HG02852 (cell line): ENCODE results near the gene RIMBP2.

Experiments used
- ATAC-seq: cut with Tn5 transposase; IDR thresholded peaks from one replicate; pipeline ENCODE4 v1.9.1; 2021; ENCODE audit warnings: mild to moderate bottlenecking, moderate library complexity; ENCODE audit not compliant: unreplicated experiment

The RIMBP2 gene

DNA sequence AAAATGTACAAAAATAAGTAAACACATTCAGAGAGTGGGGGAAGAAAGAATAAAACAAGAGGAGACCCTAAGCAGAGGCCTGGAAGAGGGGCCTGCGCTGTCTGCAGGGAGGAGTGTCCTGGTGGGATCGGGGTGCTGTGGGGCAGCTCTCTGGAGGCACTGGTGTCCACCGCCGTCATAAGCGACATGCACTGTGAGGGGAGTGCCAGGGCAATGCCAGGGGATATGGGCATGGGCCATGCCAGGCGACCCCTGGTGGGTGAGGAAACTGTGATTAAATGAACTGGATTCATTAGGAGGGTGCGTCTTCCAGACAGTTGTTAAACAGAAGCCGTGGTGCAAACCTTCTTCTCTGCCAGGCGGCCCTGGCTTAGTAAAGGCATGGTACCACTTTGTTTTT is 261.8 kb downstream of the RIMBP2 start:
- no peak for ATAC-seq

DNA sequence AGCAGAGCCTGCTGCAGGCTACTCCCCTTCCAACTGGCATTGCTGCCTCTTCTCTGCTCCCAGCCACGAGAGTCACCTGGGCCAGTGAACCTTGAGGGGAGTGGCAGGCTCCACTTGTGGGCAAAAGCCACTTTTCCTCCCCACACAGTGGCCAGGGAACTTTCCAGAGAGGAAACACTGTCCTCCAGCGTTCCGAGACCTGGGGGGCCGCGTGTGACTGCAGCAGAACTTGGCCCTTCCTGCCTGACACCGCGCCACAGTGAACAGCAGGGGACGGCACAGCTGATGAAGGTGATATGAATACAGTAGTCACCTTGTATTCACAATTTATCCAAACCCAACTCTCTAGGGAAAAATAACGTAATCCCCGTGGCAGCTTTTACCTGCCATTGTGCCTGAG is 263.6 kb downstream of the RIMBP2 start:
- ATAC-seq, result no peak

DNA sequence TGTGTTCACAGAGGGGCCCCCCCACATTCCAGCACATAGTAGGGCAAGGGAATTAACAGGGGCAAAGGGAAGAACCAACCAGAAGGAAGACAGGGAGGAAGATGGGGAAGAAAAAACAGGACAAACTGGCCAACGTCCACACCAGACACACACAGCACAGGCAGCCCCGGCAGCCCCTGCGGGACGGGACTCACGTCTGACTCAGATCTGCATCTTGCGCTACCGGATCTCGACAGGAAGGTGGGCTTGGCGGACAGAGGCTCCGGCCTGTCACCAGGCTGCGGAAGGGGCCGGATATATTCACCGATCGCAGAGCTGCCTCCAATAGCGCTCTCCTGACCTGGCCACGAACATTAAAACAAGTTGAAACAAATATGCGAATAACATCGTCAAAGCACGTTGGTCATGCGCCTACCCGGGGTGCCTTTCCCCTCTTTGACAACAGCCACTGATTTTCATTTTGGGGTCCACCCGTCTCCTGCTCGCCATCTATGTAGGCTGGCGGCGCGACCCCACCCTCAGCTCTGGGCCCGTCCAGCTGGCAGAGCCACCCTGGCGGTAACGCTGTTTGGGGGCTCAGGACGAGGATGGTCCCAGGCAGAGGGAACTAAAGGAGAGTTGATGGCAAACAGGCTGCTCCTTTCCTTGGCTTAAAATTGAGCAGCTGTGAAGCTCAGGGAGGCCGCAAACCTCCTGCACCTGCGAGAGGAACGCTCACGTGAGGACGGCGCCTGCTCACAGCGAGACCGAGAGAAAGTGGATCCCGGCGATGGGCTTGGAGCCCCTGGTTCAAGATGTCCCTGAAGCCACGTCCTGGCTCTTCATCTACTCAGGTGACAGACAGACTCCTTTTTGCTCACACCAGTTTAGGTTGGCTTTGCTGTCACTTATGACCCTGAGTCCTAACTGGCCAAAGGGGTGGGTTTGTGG is 264.8 kb downstream of the RIMBP2 start:
- ATAC-seq, result no peak

DNA sequence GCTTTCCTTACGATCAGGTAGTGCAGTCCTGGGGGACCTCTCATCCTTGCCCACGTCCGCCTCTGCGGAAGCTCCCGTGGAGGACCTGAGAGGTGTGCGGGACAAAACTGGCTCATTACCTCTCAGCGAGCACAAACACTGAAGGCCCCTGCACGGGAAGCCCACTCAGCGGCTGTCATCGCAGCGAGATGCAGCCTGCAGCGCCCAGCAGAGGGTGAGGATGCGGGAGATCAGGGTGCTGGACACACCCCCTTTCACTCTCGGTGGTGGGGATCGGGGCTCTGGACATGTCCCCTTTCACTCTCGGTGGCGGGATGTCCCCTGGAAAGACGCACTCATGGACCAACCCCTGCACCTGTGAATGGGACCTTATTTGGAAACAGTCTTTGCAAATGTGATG is 266.8 kb downstream of the RIMBP2 start:
- no peak for ATAC-seq

DNA sequence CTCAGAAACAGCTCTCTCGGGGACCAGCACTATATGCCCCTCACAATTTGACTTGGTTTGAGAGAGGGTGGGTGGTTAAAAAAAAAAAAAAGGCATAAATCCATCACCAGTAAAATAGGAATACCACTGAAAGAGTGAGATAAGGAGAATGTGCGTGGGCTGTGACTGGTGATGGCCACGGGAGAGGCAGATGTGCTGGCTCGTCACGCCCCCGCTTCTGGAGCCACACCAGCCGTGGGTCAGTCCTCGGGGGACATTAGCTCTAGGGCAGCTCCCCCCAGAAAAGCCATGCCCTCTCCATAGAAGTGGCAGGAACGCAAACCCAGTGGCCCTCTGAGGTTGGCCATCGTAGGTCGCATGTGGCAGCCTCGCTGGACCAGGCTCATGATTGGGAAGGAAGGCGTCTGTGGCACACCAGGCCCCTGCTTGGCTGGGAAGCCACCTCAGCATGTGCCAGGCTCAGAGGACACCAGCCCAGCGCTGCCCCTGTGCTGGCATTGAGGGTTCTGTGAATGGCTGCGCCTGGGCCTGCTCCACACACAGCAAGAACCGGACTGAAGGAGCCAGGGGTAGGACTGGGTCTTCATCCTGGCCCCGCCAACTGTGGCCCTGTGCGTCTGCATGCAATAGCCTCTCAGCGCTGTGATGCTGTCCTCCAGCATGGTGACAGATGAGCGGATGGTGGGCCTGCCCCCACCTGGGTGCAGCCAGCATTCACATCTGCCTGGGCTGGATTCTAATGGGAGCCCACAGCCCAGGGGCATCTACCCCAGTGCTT is 267.9 kb downstream of the RIMBP2 start:
- ATAC-seq, result no peak

DNA sequence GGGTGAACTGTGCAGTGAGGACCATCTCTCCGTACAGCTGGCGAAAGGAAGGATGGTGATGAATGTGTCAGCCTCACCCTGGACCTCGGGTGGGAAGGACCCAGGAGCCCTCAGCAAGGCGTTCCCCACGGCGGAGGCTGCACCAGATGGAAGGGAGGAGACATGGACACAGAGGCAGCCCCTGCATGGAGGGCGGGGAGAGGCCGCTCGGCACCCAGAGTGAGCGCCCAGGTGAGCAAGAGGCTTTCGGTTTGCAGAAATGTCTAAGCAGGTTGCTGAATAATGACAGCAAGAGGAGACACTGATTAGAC is 268.5 kb downstream of the RIMBP2 start:
- ATAC-seq, result no peak

DNA sequence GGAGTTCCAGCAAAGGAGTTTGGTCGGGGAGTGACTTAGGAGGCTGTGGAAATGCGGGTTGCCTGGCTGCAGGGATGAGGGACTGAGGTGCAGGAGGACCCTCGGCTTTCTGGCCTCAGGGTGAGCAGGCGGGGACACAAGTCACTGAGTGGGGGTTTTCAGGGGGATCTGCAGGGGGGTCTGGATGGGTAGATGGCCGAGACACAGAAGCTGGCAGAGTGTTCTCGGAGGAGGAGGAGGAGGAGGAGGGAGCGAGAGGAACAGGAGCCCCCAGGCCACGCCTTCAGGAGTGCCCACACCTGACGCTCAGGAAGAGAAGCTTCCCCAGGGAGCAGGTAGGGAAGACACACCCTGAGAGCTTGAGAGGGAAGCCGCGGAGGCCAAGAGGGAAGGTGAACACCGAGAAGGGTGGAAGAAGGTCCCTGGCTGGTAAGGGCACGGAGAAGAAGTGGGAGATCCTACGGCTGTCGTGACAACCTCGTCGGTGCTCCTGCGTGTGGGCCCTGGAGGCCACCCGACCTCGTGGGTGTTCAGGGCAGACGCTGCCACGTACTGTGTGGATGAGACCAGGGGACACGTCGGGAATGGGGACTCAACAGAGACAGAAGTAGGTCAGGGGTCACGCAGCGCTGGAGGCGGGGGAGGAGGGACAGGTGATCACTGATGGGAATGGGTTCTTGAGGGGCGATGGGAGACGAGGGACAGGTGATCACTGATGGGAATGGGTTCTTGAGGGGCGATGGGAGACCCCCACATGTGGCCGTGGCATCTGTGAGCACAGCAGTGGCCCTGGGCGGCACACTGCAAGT is 269.0 kb downstream of the RIMBP2 start:
- ATAC-seq, result no peak

DNA sequence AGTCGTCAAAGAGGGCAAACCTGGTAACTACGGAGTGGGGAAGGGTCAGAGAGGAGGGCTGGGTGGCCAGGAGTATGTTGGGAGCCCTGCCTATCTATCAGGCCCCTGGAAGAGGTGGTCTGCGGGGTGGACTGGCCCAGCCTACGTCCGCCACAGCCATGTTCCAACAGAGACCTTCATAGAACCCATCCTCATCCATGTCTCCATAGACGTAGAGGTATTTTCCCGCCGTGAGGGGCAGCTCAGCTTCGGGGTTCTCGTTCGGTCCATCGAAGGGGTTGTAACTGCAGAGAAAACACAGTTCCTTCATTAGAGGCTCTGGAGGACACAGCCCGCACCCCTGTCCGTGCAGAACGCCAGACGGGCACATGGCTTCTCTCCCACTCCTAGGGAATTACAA is 271.1 kb downstream of the RIMBP2 start:
- ATAC-seq, result no peak

DNA sequence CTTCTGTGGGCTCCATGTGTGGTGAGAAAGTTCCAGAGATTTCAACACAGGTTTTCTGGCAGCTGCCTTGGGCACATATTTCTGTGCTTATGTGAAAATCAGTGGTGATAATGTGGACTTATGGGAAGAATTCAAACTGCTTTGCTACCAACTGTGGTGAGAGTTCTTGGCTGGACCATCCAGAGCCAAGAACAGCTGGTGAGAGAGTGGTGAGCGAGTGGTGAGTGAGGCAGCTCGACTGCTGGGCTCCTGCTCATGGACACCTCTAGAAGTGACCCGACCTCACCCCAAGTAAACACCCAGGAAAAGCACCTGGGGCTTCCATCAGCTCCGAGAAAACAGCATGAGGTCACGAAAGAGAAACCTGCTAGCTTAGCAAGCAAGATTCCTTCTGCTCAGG is 272.0 kb downstream of the RIMBP2 start:
- ATAC-seq, result no peak

DNA sequence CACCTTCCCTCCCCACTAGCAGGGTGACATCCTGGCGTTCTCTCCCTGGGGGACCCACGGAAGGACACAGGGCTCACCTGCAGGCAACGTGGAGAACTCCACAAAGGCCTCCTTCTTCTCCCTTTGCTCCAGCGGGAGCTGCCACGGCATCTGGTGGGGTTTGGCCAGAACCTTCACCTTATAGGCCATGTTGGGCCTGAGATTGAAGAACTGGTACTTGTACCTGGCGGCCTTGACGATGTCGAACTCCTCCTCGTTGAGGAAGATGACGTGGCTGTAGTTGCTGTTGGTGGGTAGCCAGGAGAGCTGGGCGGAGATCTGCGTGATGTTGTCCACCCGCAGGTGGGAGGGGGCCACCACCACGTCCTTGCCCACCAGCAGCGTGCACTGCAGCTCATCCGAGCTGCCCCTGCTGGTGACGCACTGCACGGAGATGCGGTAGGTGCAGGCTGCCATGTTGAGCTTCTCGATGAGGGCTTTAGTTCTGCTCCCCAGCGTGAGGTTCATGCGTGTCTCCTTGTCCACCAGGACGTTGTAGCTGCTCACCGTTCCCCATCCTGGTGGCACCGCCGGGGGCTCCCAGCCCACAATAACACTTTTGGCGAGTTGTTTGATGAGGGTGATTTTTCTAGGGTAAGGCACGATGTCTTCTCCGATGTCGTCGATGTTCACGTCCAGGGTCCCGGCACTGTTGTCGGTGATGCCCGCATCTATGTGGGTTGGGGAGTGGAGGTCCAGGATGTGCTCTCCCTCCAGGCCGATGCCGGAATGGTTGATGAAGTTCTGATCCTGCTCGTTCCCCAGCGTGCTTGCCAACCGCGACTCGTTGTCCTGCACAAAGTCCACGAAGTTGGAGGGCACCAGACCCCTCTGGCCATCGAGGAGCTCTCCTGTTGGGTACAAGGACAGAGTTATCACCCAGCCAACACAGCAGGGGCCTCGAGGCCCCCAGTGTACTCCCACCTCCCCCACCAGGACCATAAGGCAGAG is 274.0 kb downstream of the RIMBP2 start:
- no peak for ATAC-seq

DNA sequence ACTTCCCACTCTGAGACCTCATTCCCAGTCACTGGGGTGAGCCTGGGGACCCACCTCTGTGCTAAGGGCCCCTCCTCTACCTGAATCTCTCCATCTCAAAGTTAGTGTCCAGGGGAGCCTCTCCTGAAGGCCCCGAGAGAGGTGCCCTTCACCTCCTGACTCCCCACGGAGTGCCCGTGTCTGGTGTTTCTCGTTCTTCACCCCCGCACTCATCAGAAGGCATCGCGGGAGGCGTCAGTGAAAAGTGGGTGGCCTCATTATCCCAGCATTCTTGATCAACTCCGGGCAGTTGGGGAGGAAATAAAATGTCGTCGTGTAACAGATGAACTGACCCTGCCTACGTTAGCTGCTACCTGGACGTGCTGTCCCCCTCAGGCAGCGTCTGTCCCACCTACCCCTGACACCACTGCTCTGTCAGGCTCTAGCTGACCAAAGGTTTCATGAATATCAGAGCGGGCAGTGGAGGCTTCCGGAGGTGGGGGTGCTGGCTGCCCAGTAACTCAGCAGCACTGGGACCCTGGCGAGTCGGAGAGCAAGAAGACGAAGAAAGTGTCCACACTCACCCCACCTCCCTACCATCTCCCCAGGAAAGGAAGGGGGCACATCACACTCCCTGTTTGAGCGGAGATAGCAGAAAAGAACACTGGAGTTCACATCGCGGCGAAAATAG is 275.6 kb downstream of the RIMBP2 start:
- ATAC-seq, result no peak

DNA sequence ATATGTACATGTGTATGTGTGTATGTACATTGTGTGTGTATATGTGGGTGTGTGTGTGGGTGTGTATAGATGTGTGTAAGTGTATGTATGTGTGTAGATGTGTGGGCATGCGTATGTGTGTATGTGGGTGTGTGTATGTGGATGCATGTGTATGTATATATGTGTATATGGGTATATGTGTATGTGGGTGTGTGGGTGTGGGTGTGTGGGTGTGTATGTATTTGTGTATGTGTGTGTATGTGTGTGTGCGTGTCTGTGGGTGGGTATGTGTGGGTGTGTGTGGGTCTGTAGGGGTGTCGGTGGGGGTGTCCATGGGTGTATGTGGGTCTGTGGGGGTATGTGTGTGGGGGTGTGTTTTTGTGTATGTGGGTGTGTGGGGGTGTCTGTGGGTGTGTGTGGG is 276.8 kb downstream of the RIMBP2 start:
- ATAC-seq, result no peak

DNA sequence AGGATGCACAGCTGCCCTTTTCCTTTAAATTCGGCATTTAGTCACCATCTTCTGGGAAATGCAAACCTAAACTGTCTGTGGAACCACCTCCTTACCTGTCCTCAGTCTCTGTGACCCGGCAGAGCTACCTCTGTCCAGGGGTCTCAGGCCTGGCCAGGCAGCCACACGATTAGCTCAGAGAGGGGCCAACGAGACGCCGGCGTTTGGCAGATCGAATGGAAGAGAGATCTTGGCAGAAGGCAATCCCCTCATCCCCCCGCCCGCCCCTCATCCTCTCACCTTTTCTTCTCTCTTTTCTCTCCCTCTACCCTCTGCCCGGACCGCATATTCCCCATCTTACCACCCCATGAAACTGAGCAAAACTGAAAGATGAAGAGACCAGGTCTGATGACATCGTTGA is 277.4 kb downstream of the RIMBP2 start:
- no peak for ATAC-seq

DNA sequence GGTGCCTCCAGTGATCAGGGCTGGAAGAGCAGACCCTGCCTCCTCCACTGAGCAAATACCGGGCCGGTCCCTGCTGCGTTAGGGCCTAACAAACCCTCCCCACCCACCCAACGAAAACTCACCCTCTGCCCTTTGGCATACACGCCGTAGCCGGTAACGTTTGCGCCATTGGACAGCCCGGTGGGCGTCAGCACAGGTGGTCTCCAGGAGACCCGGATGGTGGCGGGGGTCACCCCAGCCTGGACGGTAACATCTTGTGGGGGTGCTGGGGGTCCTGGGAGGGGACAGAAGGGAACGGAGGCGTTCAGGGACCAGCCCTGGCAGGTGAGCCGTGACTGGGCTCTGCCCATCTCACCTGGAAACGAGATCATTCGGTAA is 277.9 kb downstream of the RIMBP2 start:
- no peak for ATAC-seq

DNA sequence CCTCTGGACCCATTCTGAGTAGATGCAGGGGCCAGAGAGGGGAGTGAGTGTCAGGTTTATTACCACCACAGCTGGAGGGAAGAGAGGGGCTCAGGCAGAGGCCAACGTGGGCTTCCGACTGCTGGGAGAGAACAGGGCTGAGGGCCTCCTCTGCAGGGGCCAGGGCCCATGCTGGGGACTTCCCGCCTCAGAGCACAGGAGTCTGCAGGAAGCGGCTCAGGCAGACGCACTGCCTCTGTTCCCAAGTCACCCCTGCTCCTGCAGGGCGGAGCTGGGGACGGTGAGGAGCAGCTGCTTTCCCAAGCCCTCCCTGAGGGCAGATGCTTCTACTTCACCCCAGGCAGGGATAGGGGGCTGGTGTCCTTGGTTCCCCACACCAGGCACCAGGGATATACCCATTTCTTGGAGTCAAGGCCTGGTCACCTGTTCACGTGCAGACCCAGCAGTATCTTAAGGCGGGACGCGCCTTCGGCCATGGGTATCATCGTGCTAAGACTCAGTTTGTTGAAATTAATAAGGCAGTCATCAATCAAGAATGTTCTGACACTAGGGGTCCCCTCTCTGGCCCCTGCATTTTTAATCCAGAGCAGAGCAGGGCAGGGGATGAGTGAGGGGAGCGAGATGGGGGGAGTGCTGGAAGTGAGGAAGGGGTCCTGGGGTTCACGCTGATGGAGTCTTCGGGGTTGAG is 278.4 kb downstream of the RIMBP2 start:
- ATAC-seq, result no peak

DNA sequence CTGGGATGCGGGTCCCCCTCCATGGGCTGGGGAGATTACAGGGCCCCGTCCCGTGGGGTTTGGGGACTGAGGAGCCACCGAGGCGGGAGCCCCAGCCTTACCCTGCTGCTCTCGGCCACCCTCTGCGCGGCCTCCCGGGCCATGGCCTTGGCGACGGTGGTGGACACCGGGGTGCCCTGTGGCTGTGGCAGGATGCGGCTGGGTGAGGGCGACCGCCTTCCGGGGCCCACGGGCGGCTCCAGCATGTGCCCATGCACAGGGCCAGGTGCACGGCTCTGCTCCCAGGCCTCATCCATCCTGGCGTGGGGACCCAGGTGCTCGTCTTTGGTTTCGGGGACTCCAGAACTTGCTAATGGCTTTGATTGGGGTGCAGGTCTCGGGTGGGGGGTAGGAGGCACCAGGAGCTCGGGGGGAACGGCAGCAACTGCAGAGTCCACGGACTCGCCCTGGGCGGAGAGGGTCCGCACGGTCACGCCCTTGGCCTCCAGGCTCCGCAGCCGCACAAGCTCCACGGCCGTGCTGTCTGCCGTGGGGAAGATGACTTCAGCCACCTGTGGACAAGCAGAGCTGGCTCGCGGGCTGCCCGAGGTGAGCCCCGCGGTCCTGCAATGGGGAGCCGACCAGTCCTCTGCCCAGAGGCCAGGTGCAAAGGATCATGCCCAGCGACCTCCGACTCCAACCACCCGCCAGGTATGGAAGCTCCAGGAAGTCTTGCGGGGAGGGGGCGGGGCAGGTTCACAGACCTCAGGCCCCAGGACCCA is 279.2 kb downstream of the RIMBP2 start:
- ATAC-seq, result no peak

DNA sequence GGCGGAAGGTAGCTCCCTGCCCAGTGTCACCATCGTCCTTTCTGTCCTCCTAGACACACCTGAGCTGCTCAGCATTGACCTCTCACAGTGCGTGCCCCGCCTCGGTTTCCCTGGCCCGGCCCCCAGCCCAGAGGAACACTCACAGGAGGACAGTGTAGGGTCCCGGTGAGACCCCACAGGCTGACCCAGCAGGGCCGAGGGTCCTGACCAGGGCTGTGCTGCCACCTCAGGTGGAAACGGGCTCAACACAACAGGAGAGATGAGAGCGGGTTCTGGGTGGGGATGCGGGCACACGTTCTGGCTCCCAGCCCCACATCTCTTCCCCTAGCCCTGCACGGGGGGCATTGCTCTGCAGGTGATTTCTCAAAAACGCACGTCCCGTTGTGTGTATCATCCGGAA is 280.3 kb downstream of the RIMBP2 start:
- no peak for ATAC-seq

DNA sequence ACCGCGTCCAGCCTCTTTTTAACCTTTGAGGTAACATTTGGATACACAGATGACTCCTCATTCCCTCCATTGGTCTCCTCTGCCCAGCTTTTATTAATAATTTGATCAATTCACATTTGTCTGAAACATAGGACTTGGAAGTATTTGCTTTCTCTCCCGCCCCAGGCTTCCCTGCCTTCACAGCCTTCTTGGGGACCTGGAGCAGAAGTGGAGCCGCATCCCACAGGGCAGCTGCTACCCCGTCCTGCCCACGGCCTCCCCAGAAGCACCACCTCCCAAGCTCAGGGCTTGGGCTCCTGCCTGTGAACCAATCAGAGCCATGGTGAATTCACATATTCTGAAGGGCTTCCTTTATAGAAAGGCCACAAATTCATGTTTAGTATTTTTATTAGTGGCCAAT is 280.8 kb downstream of the RIMBP2 start:
- no peak for ATAC-seq

DNA sequence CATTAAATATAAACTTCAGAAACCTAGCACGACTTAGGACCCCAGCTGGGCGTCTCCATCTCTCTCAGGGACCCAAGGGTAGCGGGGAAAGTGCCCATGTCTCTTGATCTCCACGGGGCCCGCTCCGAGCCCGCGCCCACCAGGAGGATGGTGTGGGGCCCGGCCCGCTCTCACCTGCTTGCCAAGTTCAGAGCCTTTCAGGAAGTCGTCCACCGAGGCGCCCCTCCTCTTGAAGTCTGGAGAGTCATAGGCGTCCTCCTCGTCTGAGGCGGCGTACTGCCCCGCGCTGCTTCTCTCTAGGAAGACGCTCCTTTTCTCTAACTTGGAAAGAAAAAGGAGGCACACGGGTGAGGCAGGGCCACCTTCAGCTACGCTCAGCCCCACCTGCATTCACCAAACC is 281.5 kb downstream of the RIMBP2 start:
- ATAC-seq, result no peak
